ENCODE data around the gene CDC7.

DNA sequence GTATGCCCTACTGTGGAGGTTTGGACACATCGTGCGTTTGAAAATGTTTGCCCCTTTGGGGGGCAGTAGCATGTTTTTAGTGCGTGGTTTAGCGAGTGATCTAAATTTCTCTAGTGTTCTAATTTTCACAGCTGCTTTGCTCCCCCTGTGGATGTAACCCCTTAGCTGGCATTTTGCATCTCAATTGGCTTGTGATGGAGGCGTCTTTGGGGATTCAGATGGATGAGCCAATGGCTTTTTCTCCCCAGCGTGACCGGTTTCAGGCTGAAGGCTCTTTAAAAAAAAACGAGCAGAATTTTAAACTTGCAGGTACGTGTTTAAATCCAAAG is 836 bp downstream of the CDC7 start:
- TF ChIP-seq, protein P1, sequence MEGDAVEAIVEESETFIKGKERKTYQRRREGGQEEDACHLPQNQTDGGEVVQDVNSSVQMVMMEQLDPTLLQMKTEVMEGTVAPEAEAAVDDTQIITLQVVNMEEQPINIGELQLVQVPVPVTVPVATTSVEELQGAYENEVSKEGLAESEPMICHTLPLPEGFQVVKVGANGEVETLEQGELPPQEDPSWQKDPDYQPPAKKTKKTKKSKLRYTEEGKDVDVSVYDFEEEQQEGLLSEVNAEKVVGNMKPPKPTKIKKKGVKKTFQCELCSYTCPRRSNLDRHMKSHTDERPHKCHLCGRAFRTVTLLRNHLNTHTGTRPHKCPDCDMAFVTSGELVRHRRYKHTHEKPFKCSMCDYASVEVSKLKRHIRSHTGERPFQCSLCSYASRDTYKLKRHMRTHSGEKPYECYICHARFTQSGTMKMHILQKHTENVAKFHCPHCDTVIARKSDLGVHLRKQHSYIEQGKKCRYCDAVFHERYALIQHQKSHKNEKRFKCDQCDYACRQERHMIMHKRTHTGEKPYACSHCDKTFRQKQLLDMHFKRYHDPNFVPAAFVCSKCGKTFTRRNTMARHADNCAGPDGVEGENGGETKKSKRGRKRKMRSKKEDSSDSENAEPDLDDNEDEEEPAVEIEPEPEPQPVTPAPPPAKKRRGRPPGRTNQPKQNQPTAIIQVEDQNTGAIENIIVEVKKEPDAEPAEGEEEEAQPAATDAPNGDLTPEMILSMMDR (IDR thresholded peaks at IDR 0.05), result peak in 2 of 6 experiments; percentile 3 to 15
- no peak for TF ChIP-seq POLR2A (IDR thresholded peaks at IDR 0.05)
